Measurements from ENCODE around the gene WDR90. TPM values are rescaled to one million over a fixed set of nuclear protein-coding genes. Genes with fewer than 3 reads are reported as not detected.

Gene WDR90
- total and polyA plus RNA-seq, 2 of the 13 experiments (the other 11 are each of a cell fraction or from before 2014, with no cell fraction given) = 14.9 to 28.9 TPM

GRCh38 chr16:648781-649589 is at the start of gene WDR90 (continued):
- TF ChIP-seq, protein P1, sequence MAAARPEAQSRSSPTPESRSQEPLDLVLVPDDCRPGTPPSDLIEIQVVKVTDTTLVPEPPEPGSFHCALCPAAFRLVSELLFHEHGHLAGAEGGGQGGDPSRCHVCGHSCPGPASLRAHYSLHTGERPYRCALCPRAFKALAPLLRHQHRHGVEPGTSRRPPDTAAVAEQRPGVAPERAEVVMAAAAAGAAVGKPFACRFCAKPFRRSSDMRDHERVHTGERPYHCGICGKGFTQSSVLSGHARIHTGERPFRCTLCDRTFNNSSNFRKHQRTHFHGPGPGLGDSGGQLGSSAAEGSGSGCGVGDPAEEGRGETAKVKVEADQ (CRISPR knock-in tag; IDR thresholded peaks at IDR 0.05; ENCODE audit: borderline replicate concordance) = peak; percentile 57; the same call in 1 of the 2 replicates
- TF ChIP-seq SNAPC4 (CRISPR knock-in tag; IDR thresholded peaks at IDR 0.05) (no peak), FOXA3 (CRISPR knock-in tag; IDR thresholded peaks at IDR 0.05) (peak; percentile 59), TIGD3 (CRISPR knock-in tag; IDR thresholded peaks at IDR 0.05; ENCODE audit: borderline replicate concordance) (no peak), MTF1 (CRISPR knock-in tag; IDR thresholded peaks at IDR 0.05) (0 out of 2 replicates have a peak, but pooled peaks have one; percentile 45), ZBTB3 (CRISPR knock-in tag; IDR thresholded peaks at IDR 0.05; ENCODE audit: borderline replicate concordance, low read depth) (0 out of 2 replicates have a peak, but pooled peaks have one; percentile 67), ZNF292 (CRISPR knock-in tag; IDR thresholded peaks at IDR 0.05; ENCODE audit: borderline replicate concordance, low read depth) (no peak), TAF1 (CRISPR knock-in tag; IDR thresholded peaks at IDR 0.05) (peak; percentile 76)
- TF ChIP-seq, protein P2, sequence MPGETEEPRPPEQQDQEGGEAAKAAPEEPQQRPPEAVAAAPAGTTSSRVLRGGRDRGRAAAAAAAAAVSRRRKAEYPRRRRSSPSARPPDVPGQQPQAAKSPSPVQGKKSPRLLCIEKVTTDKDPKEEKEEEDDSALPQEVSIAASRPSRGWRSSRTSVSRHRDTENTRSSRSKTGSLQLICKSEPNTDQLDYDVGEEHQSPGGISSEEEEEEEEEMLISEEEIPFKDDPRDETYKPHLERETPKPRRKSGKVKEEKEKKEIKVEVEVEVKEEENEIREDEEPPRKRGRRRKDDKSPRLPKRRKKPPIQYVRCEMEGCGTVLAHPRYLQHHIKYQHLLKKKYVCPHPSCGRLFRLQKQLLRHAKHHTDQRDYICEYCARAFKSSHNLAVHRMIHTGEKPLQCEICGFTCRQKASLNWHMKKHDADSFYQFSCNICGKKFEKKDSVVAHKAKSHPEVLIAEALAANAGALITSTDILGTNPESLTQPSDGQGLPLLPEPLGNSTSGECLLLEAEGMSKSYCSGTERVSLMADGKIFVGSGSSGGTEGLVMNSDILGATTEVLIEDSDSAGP (CRISPR knock-in tag; IDR thresholded peaks at IDR 0.05; ENCODE audit: borderline replicate concordance) = peak; percentile 96
- TF ChIP-seq, protein P3, sequence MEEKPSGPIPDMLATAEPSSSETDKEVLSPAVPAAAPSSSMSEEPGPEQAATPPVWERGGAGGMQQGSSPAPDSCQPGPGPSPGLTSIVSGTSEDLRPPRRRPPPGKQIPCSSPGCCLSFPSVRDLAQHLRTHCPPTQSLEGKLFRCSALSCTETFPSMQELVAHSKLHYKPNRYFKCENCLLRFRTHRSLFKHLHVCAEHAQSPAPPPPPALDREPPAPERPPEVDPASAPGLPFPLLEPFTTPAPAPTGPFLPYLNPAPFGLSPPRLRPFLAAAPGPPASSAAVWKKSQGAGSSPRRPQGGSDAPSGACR (CRISPR knock-in tag; IDR thresholded peaks at IDR 0.05) = peak; percentile 90; the same call in 1 of the 2 replicates
- TF ChIP-seq, protein P4, sequence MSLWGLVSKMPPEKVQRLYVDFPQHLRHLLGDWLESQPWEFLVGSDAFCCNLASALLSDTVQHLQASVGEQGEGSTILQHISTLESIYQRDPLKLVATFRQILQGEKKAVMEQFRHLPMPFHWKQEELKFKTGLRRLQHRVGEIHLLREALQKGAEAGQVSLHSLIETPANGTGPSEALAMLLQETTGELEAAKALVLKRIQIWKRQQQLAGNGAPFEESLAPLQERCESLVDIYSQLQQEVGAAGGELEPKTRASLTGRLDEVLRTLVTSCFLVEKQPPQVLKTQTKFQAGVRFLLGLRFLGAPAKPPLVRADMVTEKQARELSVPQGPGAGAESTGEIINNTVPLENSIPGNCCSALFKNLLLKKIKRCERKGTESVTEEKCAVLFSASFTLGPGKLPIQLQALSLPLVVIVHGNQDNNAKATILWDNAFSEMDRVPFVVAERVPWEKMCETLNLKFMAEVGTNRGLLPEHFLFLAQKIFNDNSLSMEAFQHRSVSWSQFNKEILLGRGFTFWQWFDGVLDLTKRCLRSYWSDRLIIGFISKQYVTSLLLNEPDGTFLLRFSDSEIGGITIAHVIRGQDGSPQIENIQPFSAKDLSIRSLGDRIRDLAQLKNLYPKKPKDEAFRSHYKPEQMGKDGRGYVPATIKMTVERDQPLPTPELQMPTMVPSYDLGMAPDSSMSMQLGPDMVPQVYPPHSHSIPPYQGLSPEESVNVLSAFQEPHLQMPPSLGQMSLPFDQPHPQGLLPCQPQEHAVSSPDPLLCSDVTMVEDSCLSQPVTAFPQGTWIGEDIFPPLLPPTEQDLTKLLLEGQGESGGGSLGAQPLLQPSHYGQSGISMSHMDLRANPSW (CRISPR knock-in tag; IDR thresholded peaks at IDR 0.05; ENCODE audit: borderline replicate concordance) = peak; percentile 60; the same call in 1 of the 2 replicates
